ENCODE measurements around the gene ZMYM2.

Gene ZMYM2

GRCh38 chr13:20132052-20132634, 173.6 kb downstream of the ZMYM2 start:
- no peak for TF ChIP-seq ZBTB7A (IDR thresholded peaks at IDR 0.05; ENCODE audit: low read depth)
- no peak for TF ChIP-seq TCF12 (IDR thresholded peaks at IDR 0.05; ENCODE audit: low read depth)
- no peak for TF ChIP-seq USF1 (IDR thresholded peaks at IDR 0.05)
- no peak for TF ChIP-seq EGR1 (IDR thresholded peaks at IDR 0.05)
- TF ChIP-seq REST (IDR thresholded peaks at IDR 0.05; ENCODE audit: low read depth) = no peak
- no peak for TF ChIP-seq NFIC (IDR thresholded peaks at IDR 0.05)
- TF ChIP-seq FOXM1 (IDR thresholded peaks at IDR 0.05; ENCODE audit: borderline replicate concordance, low read depth) = no peak
- TF ChIP-seq EP300 (IDR thresholded peaks at IDR 0.05; ENCODE audit: borderline replicate concordance) = no peak
- TF ChIP-seq YY1 (IDR thresholded peaks at IDR 0.05; ENCODE audit: low read depth) = no peak
- no peak for TF ChIP-seq CEBPB (IDR thresholded peaks at IDR 0.05)
- no peak for TF ChIP-seq CREB1 (IDR thresholded peaks at IDR 0.05; ENCODE audit: low read depth)
- no peak for TF ChIP-seq RAD21 (IDR thresholded peaks at IDR 0.05; ENCODE audit: low read depth)
- no peak for TF ChIP-seq MAX (IDR thresholded peaks at IDR 0.05)
- no peak for TF ChIP-seq TAF1 (IDR thresholded peaks at IDR 0.05; ENCODE audit: low read depth)

GRCh38 chr13:20134732-20135131, 176.2 kb downstream of the ZMYM2 start:
- no peak for TF ChIP-seq USF1 (IDR thresholded peaks at IDR 0.05)
- no peak for TF ChIP-seq EGR1 (IDR thresholded peaks at IDR 0.05)
- no peak for TF ChIP-seq FOXM1 (IDR thresholded peaks at IDR 0.05; ENCODE audit: borderline replicate concordance, low read depth)
- no peak for TF ChIP-seq CREB1 (IDR thresholded peaks at IDR 0.05; ENCODE audit: low read depth)
- no peak for TF ChIP-seq RAD21 (IDR thresholded peaks at IDR 0.05; ENCODE audit: low read depth)
- TF ChIP-seq CEBPB (IDR thresholded peaks at IDR 0.05) = no peak
- no peak for TF ChIP-seq EP300 (IDR thresholded peaks at IDR 0.05; ENCODE audit: borderline replicate concordance)
- no peak for TF ChIP-seq MAX (IDR thresholded peaks at IDR 0.05)
- TF ChIP-seq TCF12 (IDR thresholded peaks at IDR 0.05; ENCODE audit: low read depth) = no peak
- TF ChIP-seq TEAD4 (IDR thresholded peaks at IDR 0.05) = no peak

GRCh38 chr13:20136781-20137703, 178.5 kb downstream of the ZMYM2 start:
- no peak for TF ChIP-seq EGR1 (IDR thresholded peaks at IDR 0.05)
- TF ChIP-seq CEBPB (IDR thresholded peaks at IDR 0.05) = no peak
- no peak for TF ChIP-seq RAD21 (IDR thresholded peaks at IDR 0.05; ENCODE audit: low read depth)
- TF ChIP-seq USF1 (IDR thresholded peaks at IDR 0.05) = no peak
- no peak for TF ChIP-seq FOXM1 (IDR thresholded peaks at IDR 0.05; ENCODE audit: borderline replicate concordance, low read depth)

GRCh38 chr13:20137875-20138274, 179.3 kb downstream of the ZMYM2 start:
- TF ChIP-seq TEAD4 (IDR thresholded peaks at IDR 0.05) (no peak), USF1 (IDR thresholded peaks at IDR 0.05) (no peak)

GRCh38 chr13:20140487-20140886, 182.0 kb downstream of the ZMYM2 start:
- TF ChIP-seq USF1 (IDR thresholded peaks at IDR 0.05) (no peak), EP300 (IDR thresholded peaks at IDR 0.05; ENCODE audit: borderline replicate concordance) (no peak)
